ENCODE measurements around the gene GK2.

The GK2 gene

DNA sequence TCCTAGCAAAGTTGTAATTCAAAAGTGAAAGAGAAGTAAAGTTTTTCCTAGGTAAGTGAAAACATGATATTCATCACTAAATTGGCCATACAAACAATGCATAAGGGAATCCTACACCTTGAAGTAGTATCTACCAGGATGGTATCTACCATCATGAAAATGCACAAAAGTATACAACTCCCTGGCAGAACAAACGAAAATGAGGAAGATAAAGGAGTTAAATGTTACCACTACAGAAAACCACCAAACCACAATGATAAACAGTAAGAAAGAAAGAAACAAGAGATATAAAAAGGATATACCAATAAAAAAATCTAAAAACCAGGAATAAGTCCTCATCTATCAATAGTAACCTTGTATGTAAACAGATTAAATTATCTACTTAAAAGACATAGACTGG lies 26.9 kb downstream of the GK2 start:
- no peak for FAIRE-seq

DNA sequence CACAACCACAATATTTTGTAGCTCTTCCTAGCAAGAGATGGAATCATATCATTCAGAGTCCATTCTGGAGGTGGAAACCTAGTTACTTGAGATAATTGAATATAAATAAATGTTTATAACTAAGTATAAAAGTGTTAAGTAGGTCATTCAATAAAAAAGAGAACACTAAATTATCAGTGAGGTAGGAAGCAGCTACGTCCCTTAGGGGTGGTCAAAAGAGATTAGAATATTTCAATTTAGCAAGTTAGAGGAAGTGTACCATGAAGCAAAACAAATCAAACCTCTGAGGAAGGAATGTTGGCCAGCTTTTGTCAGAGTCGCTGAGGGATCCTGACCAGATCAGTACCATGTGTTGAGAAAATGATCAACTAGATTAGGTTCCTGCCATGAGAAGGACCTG lies 38.0 kb downstream of the GK2 start:
- no peak for FAIRE-seq

DNA sequence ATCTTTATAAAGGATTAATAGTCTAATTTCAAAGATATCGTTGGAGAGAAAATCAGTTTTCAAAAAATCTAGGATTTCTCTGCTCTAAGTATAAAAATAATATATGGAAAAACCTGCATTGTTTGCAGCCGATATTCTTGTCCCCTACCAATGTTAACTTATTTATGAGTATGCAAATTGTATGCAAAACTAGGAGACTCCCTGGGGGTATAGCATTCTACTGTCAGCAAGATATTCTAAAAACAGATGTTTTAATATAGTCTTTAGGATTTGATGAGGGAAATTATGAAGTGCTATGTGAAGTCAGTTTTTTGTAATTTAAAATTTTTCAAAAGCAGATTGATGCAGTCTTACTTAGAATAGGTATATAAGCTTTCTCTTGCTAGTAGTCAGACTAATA lies 40.9 kb downstream of the GK2 start:
- no peak for FAIRE-seq

DNA sequence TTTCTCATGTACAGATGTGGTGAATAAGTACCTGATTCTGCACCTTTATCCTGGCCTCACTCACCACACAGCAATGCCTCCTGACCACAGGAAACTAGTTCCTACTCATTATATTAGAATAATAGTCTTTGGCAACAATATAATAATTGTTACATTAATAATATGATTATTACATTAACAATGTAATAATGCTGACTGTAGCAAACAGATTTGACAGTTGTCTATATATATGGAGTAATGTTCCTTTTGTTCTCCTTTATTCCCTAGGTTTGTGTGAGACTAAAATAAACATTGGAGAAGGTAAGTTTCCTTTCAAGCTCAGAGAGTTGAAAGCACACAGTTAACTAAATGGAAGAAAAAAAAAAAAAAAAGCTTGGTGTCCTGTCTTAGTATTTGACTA lies 41.6 kb downstream of the GK2 start:
- FAIRE-seq = no peak

DNA sequence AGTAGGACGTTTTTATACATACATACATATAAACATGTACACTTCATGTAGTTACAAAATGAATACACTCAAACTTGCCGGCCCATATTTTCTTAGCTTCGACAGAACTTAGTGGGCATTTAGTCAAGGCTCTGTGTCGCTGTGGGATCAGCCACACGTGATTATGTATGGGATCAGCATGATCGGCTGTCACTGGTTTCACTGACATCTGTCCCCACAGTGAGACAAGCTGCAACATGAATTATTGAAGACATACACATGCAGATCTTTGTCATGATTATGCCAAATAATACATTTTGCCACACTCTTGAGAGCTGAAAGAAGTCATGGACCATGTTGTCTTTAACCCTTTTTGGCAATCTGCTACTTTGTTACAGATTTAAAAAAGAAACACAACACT lies 44.0 kb downstream of the GK2 start:
- no peak for FAIRE-seq

DNA sequence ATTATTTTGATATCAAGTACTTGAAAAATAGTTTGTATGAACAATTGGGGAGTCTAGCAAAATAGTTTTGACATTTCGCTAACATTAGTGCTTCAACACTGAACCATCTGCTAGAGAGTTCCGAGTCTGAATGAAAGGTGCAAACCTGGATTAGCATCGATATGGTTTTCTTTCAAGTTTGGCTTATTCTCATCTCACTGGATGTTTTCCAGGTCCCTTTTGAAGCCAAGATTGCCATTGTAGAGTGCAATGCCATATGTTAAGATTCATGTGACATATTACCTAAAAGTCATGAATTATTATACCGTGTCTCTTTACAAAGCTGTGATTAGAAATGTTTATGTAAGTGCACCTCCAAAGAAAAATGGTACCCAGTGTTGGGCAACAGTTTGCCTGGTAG lies 45.4 kb downstream of the GK2 start:
- no peak for FAIRE-seq

DNA sequence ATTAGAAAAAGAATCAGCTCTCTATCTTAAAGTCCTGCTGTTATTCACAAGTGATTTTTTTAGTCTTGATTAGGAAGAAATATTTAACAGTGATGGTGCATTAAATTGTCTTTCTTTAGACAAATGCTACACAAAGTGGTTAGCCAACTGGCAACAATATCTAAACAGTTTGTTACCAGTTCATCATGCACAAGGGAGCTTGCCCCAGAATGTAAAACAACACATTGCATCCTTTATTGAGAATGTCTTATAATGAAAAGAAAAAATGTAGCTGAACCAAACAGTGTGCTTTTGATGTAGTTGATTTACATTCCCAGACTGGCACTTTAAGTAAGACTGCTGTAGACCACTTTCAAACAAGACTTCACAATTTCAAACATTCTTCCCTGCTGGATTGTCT lies 48.0 kb downstream of the GK2 start:
- no peak for FAIRE-seq

DNA sequence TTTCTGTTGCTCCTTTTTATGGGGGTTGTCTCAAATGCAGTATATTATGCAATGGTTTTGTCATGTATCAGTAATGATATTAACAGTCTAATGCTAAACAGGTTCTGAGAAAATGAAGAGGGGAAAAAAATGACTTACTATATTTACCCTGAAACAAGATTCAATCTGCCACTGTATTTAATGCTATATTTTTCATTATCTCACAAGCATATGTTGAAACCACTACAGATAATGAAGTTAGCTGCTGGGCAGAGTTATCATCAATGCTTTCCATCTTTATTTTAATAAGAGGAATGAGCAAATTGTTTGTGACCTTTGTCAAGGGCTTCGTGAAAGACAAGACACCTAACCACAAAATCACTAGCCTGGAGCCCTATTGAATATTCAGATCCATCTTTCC lies 49.6 kb downstream of the GK2 start:
- FAIRE-seq = no peak

DNA sequence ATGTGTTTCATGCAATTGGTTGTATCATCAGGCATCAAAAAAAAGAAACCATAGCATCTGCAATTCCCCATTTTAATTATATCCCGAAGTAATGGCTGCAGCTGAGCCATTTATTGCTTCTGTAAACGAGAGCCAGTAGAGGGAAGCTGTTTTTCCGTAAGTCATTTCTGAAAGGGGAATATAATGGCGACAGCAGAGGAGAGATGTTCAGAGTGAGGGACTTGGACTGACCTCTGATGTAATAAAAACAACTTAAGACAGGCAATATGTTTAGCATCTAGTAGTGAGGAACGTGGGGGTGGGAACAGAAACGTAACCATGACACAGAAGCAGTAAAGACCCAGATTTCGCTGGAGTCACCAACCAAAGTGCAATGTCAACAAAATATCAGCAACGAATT lies 50.7 kb downstream of the GK2 start:
- FAIRE-seq = no peak
